ENCODE measurements around the gene RASSF5.
A peak's percentile ranks its signal among the peaks of the same experiment; 100 is the strongest.

GRCh38 chr1:206608108-206608698 lies 100.9 kb downstream of the RASSF5 start:
- TF ChIP-seq CTCF (IDR thresholded peaks at IDR 0.05; ENCODE audit: low read length) (peak; percentile 95), EZH2 (optimal IDR thresholded peaks at IDR 0.05; ENCODE audit: low read depth, low read length) (no peak)

Data from MM.1S (cell line).